GM18858 (cell line): ENCODE measurements around the gene ZNF771.
"Not testable (repeated sequence)": the region's sequence is repeated elsewhere in the genome, so short reads cannot be mapped to it uniquely, and the experiment has no call there.

Experiments
- ATAC-seq: cut with Tn5 transposase; IDR thresholded peaks from one replicate; pipeline ENCODE4 v1.9.1; 2021; ENCODE audit not compliant: unreplicated experiment

The ZNF771 gene

GRCh38 chr16:30375864-30376263 lies 31.5 kb upstream of the ZNF771 start:
- ATAC-seq: no peak

GRCh38 chr16:30376461-30376902 lies 30.9 kb upstream of the ZNF771 start:
- no peak for ATAC-seq

- no peak for ATAC-seq
These were observed 30.2 kb upstream of the ZNF771 start for GRCh38 chr16:30377050-30377811.

DNA sequence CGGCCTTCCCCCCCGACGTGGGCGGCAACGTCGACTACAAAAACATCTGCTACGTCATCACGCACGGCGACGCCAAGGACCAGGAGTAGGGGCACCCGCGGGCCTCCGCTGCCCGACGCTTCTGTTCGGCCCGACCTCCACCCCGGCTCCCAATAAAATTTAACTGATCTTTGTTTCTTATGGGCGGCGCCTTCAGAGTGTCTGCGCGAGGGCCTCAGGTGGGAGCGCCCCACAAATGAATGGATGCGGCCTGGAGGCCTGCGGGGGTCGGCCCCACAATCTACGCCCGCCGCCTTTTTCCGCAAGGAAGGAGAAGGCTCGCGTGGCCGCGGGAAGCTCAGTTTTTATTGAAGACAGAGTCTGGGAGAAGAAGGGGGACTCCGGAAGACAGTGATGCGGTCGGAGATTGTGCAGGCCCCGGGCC lies 29.6 kb upstream of the ZNF771 start:
- peak; percentile 22 for ATAC-seq

- ATAC-seq: peak; percentile 72
These were observed 28.9 kb upstream of the ZNF771 start for GRCh38 chr16:30378236-30379157.

GRCh38 chr16:30379158-30379783 lies 28.1 kb upstream of the ZNF771 start:
- no peak for ATAC-seq

- no peak for ATAC-seq
These were observed 27.2 kb upstream of the ZNF771 start for GRCh38 chr16:30380072-30380802.

DNA sequence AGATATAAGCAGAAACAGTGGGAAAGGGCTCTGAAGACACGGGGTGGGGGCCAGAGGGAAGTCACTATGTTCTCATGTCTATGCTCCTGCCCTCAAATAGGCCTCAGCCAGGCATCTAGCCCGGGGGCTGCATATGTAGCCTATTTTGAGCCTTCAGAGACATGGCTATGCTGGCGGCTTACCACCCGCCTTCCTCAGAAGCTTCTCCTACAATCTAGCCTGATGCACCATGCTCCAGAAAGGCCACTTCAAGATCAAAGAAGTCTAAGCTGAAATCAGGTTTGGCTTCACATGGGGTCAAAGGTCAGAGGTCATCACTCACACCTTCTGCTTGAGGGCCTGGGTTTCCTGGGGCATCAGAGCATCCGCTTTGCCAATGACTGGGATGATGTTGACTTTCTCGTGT lies 26.6 kb upstream of the ZNF771 start:
- no peak for ATAC-seq

- no peak for ATAC-seq
These were observed 25.9 kb upstream of the ZNF771 start for GRCh38 chr16:30381291-30382041.

GRCh38 chr16:30382111-30382881 lies 25.1 kb upstream of the ZNF771 start, which contains the start of gene SEPTIN1:
SEPTIN1 (minus strand) TSS chr16:30382561; CDS start chr16:30382542, 19 bp downstream.
- no peak for ATAC-seq

DNA sequence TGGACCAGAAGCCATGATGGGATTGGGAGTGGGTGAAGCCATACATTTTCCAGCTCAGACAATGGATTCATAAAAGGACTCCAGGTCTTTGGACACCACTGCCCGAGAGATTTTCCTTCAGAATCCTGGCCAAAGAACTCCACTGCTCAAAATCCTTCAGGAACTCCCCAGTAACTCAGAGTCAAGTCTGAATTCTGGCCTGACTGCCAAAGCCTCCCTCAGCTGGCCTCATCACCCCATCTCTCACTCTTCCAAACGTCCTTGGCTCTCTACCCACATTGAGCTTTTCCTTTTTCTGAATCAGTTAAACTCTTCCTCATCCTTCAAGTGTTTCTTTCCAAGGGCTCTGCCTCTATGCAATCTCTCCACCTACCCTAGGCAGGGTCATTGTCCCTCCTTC lies 23.9 kb upstream of the ZNF771 start:
- ATAC-seq: no peak

DNA sequence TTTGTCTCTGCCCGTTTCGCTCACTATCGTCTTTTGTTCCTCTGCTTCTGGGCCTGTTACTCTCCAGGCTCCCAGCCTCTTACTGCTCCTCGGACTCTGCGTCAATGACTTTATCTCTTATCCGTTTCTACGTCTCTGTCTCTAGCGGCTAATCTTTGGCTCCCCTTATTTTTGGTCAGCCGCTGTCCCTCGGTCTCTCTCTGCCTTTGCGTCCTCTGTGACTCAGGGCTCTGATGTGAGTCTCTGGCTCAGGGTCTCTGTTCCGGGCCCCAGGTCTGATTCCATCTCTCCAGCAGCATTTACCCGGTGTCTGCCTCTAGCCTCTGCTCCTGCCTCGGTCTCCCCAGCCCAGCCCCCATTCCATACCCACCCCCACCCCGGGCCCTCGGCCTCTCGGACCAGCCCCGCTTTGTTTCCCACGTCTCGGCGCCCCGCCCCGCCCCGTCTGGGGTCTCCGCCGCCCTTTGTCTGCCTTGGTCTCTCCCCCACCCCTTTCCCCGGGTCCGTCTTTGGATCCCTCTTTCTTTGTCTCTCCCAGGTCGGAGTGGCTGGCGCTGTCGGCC lies 12.7 kb upstream of the ZNF771 start:
- no peak for ATAC-seq

DNA sequence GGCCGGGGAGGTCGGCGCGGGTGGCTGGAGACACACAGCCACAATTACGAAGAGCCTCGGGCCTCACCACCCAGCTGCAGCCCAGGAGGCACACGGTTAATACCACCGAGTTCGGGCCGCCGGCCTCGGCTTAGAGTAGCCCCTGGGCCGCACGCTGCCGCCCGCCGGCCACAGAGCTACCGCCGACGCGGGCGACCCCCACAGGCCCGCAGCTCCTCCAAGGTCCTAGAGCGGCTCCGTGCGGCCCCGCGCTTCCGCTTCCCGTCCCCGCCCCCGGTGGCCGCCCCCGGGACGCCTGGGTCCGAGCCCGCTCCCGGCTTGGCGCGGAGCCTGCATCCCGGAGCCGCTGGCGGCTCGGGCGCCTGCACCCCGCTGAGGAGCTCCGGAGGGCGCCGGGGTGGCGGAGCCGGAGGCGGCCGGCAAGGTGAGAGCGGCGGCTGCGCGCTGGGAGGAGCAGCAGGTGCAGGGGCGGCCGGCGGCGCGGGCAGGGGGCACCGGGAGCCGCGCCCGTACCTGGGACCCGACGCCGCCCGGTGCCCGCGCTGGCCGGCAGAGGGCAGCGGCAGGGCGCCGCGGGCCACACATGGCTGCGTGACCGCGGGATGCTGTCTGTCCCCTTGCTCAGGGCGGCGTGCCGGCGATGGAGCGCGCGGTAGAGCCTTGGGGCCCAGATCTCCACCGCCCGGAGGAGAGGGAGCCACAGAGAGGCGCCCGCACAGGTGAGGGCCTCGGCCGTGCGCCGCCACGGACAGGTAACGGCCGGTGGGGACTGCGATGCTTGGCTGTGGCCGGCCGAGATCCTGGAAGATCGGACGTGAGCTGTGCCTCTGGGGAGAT lies 12.0 kb upstream of the ZNF771 start, which contains the start of gene ZNF48:
Gene ZNF48, plus strand, starts transcription at position 266 of the 837 bp plus-strand sequence. Its CDS starts 375 bp downstream, at position 641.
- ATAC-seq: peak; percentile 60

DNA sequence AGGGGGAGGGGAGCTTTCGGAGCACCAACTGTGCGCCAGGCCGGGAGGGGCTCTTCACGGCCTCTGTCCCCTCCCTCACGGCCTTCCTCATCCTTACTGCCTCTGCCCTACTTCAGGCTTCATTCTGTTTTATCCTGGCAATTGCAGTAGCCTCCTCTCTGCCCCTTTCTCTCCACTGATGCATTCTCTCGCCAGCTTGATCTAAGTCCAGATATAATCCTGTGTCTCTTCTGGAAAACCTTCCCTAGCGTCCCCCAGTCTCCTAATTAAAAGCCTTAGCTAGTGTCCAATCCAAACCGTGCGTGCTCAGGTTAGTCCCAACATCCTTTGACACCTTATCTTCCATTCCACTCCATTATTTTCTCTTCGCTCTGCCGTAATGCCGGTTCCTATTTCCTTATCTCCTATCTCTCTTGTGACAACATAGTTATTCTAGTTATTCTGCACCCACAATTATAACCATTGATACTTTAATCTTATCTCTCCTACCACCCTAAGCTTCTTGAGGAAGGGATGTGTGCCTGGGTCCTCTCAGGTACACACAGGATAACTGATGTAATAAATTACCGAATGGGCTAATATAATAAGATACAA lies 11.3 kb upstream of the ZNF771 start:
- ATAC-seq: no peak

DNA sequence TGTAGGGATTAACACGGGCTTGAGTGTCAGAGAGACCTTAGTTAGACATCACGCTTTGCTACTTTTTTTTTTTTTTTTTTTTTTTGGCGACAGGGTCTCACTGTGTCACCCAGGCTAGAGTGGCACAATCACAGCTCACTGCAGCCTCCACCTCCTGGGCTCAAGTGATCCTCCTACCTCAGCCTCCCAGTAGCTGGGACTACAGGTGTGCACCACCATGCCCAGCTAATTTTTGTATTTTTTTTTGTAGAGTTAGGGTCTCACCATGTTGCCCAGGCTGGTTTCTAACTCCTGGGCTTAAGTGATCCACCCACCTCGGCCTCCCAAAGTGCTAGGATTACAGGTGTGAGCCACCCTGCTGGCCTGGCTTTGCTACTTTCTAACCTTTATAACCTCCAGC lies 10.8 kb upstream of the ZNF771 start:
- ATAC-seq: not testable (repeated sequence)

DNA sequence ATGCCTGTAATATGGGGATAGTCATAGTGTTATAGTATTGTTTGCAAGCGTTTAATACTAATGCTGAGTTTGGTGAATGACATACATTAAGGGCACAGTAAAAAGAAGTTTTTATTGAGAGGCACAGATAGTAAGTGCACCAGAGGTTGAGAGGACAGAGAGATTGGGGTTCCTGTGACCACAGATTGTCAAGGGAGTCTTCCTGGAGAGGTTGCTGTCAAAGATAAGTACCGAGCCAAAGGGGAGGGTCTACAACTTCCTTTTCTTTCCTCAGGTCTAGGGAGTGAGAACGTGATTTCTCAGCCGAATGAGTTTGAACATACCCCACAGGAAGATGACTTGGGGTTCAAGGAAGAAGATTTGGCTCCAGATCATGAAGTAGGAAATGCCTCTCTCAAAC lies 10.3 kb upstream of the ZNF771 start:
- no peak for ATAC-seq
